Esophagus (tissue), 2 donors: ENCODE results near the gene AHDC1. TPM values are rescaled to one million over a fixed set of nuclear protein-coding genes. Genes with fewer than 3 reads are reported as not detected.

Source experiments
- H3K27ac ChIP-seq, 2 donors: one replicate each; pipeline ENCODE4 v1.5.1; 2013; ENCODE audit warnings: low read depth in 2 of 2, mild to moderate bottlenecking in 2 of 2, inconsistent platforms in 1 of 2, low read length in 1 of 2, moderate library complexity in 1 of 2
- H3K27me3 ChIP-seq, 2 donors: one replicate each; pipeline ENCODE4 v1.6.1; 2013; ENCODE audit warnings: low read length in 2 of 2, control low read depth in 1 of 2, mild to moderate bottlenecking in 1 of 2; ENCODE audit not compliant: insufficient read depth in 2 of 2, control insufficient read depth in 1 of 2
- H3K36me3 ChIP-seq, 2 donors: one replicate each; pipeline ENCODE4 v1.6.1; 2013; ENCODE audit warnings: low read length in 1 of 2; ENCODE audit not compliant: control insufficient read depth in 2 of 2, insufficient read depth in 2 of 2
- H3K4me1 ChIP-seq, 2 donors: one replicate each; pipeline ENCODE4 v1.6.1; 2013; ENCODE audit warnings: low read length in 1 of 2; ENCODE audit not compliant: control insufficient read depth in 2 of 2, insufficient read depth in 2 of 2
- H3K4me3 ChIP-seq, 2 donors: one replicate each; pipeline ENCODE4 v1.5.1; 2013; ENCODE audit warnings: low read length in 2 of 2, mild to moderate bottlenecking in 2 of 2, low read depth in 1 of 2, moderate library complexity in 1 of 2
- H3K9me3 ChIP-seq, 2 donors: one replicate each; pipeline ENCODE4 v1.6.1; 2013; ENCODE audit warnings: mild to moderate bottlenecking in 2 of 2, low read depth in 1 of 2, low read length in 1 of 2, moderate library complexity in 1 of 2; ENCODE audit not compliant: control insufficient read depth in 2 of 2, insufficient read depth in 1 of 2
- WGBS, 2 donors: extraction: QIAGEN DNeasy Blood & Tissue Kit; methylation state at CpG; one replicate each; pipeline ENCODE4 v1.1.7; 2013; 5-methylcytosine and 5-hydroxymethylcytosine counted together
- polyA plus RNA-seq, 2 donors: library from polyadenylated mRNA; stranded (reverse); fragments of 200-250 nt; gene quantifications; one replicate each; pipeline ENCODE4 v1.2.3, GENCODE V29; 2013
- donor health status: healthy with polysubstance abuse.
- donor health status: Bipolar disorder and iron deficiency.

Gene AHDC1
- polyA plus RNA-seq, 2 donors: 24.7 to 58.4 TPM

GRCh38 chr1:27594564-27595510 lies 9.1 kb downstream of the AHDC1 start:
- no peak overlapping the region for H3K4me3 ChIP-seq
- peak overlapping the region; percentile 43 to 72 for H3K27ac ChIP-seq
- H3K36me3 ChIP-seq: peaks cover 0 to 10% of the 10 kb centered on the region in 2 donors
- H3K27me3 ChIP-seq: no peaks in the 10 kb centered on the region
- H3K9me3 ChIP-seq: no peaks in the 10 kb centered on the region
- H3K4me1 ChIP-seq: peaks cover 46 to 73% of the 10 kb centered on the region in 2 donors
- WGBS, 2 donors: 48 to 61% methylated on average over 17 of the region's 17 CpGs

- H3K4me3 ChIP-seq: no peak overlapping the region
- 54 to 71% methylated on average over 8 of the region's 8 CpGs for WGBS, 2 donors
- peaks cover 0 to 10% of the 10 kb centered on the region in 2 donors for H3K36me3 ChIP-seq
- peaks cover 45 to 71% of the 10 kb centered on the region in 2 donors for H3K4me1 ChIP-seq
- H3K27me3 ChIP-seq: no peaks in the 10 kb centered on the region
- H3K9me3 ChIP-seq: no peaks in the 10 kb centered on the region
- peak overlapping the region; percentile 20 to 72 for H3K27ac ChIP-seq
These were observed 10.0 kb downstream of the AHDC1 start for GRCh38 chr1:27593678-27594563.

GRCh38 chr1:27592931-27593677 lies 10.8 kb downstream of the AHDC1 start:
- 67% methylated on average over 17 of the region's 17 CpGs for WGBS, 2 donors
- Histone ChIP-seq H3K4me3 (no peak overlapping the region), H3K4me1 (peaks cover 42 to 68% of the 10 kb centered on the region in 2 donors), H3K36me3 (peaks cover 0 to 12% of the 10 kb centered on the region in 2 donors), H3K27ac (peak overlapping the region in 1 of 2 donors; percentile 54), H3K9me3 (no peaks in the 10 kb centered on the region), H3K27me3 (no peaks in the 10 kb centered on the region)

GRCh38 chr1:27592232-27592930 lies 11.6 kb downstream of the AHDC1 start:
- Histone ChIP-seq H3K27me3 (no peaks in the 10 kb centered on the region), H3K4me1 (peaks cover 36 to 61% of the 10 kb centered on the region in 2 donors), H3K36me3 (peaks cover 0 to 15% of the 10 kb centered on the region in 2 donors), H3K9me3 (no peaks in the 10 kb centered on the region), H3K27ac (peak overlapping the region in 1 of 2 donors; percentile 74), H3K4me3 (no peak overlapping the region)
- 78 to 80% methylated on average over 22 of the region's 22 CpGs for WGBS, 2 donors

GRCh38 chr1:27591622-27592021 lies 12.3 kb downstream of the AHDC1 start:
- H3K4me3 ChIP-seq: no peak overlapping the region
- peaks cover 0 to 15% of the 10 kb centered on the region in 2 donors for H3K36me3 ChIP-seq
- peak overlapping the region; percentile 38 to 81 for H3K27ac ChIP-seq

GRCh38 chr1:27590917-27591508 lies 12.9 kb downstream of the AHDC1 start:
- H3K36me3 ChIP-seq: peaks cover 0 to 12% of the 10 kb centered on the region in 2 donors
- H3K4me1 ChIP-seq: peaks cover 32 to 49% of the 10 kb centered on the region in 2 donors
- H3K27me3 ChIP-seq: no peaks in the 10 kb centered on the region
- 42 to 44% methylated on average over 5 of the region's 5 CpGs for WGBS, 2 donors
- H3K27ac ChIP-seq: peak overlapping the region; percentile 38 to 81
- H3K4me3 ChIP-seq: no peak overlapping the region
- H3K9me3 ChIP-seq: no peaks in the 10 kb centered on the region

More at GRCh38 chr1:27591622-27592021, 12.3 kb downstream of the AHDC1 start:
- 41 to 51% methylated on average over 4 of the region's 4 CpGs for WGBS, 2 donors
- Histone ChIP-seq H3K9me3 (no peaks in the 10 kb centered on the region), H3K27me3 (no peaks in the 10 kb centered on the region), H3K4me1 (peaks cover 37 to 55% of the 10 kb centered on the region in 2 donors)

- Histone ChIP-seq H3K27ac (peak overlapping the region; percentile 38 to 81), H3K4me3 (no peak overlapping the region), H3K9me3 (no peaks in the 10 kb centered on the region), H3K4me1 (peaks cover 28 to 38% of the 10 kb centered on the region in 2 donors), H3K27me3 (no peaks in the 10 kb centered on the region), H3K36me3 (peaks cover 0 to 7% of the 10 kb centered on the region in 2 donors)
- 16 to 23% methylated on average over 13 of the region's 13 CpGs for WGBS, 2 donors
These were observed 14.0 kb downstream of the AHDC1 start for GRCh38 chr1:27589841-27590426.

- WGBS, 2 donors: 53 to 63% methylated on average over 6 of the region's 6 CpGs
- Histone ChIP-seq H3K27me3 (no peaks in the 10 kb centered on the region), H3K4me3 (no peak overlapping the region), H3K36me3 (peaks cover 0 to 10% of the 10 kb centered on the region in 2 donors), H3K27ac (peak overlapping the region; percentile 38 to 81), H3K4me1 (peaks cover 24 to 37% of the 10 kb centered on the region in 2 donors), H3K9me3 (no peaks in the 10 kb centered on the region)
These were observed 14.5 kb downstream of the AHDC1 start for GRCh38 chr1:27589441-27589840.
